ENCODE results near the gene SLC38A3. TPM values are rescaled to one million over a fixed set of nuclear protein-coding genes. Genes with fewer than 3 reads are reported as not detected.
"Not testable (repeated sequence)": the region's sequence is repeated elsewhere in the genome, so short reads cannot be mapped to it uniquely, and the experiment has no call there.

SLC38A3 gene
- total RNA-seq, 1 experiment from 2014 or later, result 16.8 TPM

- Mint-ChIP-seq H3K4me1 (ENCODE audit: low read depth, unreplicated experiment) (peaks cover 17% of the 10 kb centered on the region), H3K9me3 (ENCODE audit: unreplicated experiment) (no peaks in the 10 kb centered on the region), H3K4me3 (ENCODE audit: unreplicated experiment) (peak overlapping the region; percentile 63), H3K27ac (ENCODE audit: unreplicated experiment) (peak overlapping the region; percentile 17), H3K36me3 (ENCODE audit: insufficient read depth, unreplicated experiment) (peaks cover 31% of the 10 kb centered on the region), H3K27me3 (ENCODE audit: insufficient read depth, unreplicated experiment) (no peaks in the 10 kb centered on the region)
- intact Hi-C loops (cut with micrococcal nuclease; ENCODE audit: unreplicated experiment), result loop anchor here (1.0 kb wide), 2 partner anchors 12 to 63 kb away; no protein-coding TSS in a partner anchor
- Histone ChIP-seq H3K4me3 (ENCODE audit: low read depth, low read length) (peak overlapping the region; percentile 48; the same call in 1 of the 2 replicates), H3K27me3 (replicated peaks; ENCODE audit: control insufficient read depth, insufficient read depth, low read length) (no peaks in the 10 kb centered on the region), H3K36me3 (ENCODE audit: control insufficient read depth, insufficient read depth, low read length) (peaks cover 5% of the 10 kb centered on the region; the same call in 1 of the 2 replicates), H3K9me3 (no peaks in the 10 kb centered on the region), H3K4me1 (peaks cover 41% of the 10 kb centered on the region)
- TF ChIP-seq CTCF (IDR thresholded peaks at IDR 0.05; ENCODE audit: insufficient read depth in 1 of 2, low read depth in 1 of 2, low read length in 1 of 2, severe bottlenecking in 1 of 2, unreplicated experiment in 1 of 2), result no peak
- POLR2A ChIA-PET, result no interaction called here
- DNase-seq, result no peak
- CTCF ChIA-PET, result interaction anchor here (2.3 kb wide), 1 partner anchor 25 kb away, joined by 9 read pairs; the partner anchor contains the start of gene GNAI2
- BruUV-seq (replicated peaks), result no TSS peak
These were observed 55.9 kb downstream of the SLC38A3 start for GRCh38 chr3:50260942-50261441.

DNA sequence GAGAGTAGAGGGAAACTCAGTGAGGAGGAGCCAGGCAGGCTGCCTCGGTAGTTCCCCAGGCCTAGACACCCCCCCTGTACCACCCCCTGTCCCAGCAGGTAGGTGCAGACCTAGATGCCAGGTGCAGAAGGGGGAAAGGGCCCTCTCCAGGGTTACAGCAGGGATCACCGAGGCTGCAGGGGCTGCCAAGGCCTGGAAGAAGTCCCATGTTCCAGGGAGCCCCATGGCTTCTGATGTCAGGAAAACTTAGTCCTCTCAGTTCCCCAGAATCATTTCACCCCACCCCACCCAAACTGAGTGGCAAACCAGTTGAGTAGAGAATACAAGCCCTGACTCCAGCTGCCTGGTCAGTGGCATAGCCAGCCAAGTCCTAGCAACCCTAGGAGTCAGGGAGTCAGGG lies 56.4 kb downstream of the SLC38A3 start:
- peaks cover 31% of the 10 kb centered on the region for H3K36me3 Mint-ChIP-seq (ENCODE audit: insufficient read depth, unreplicated experiment)
- POLR2A ChIA-PET, result no interaction called here
- H3K4me1 ChIP-seq, result peaks cover 46% of the 10 kb centered on the region
- peak overlapping the region; percentile 17 for H3K27ac Mint-ChIP-seq (ENCODE audit: unreplicated experiment)
- H3K4me1 Mint-ChIP-seq (ENCODE audit: low read depth, unreplicated experiment), result peaks cover 19% of the 10 kb centered on the region
- BruUV-seq (replicated peaks), result TSS peak; percentile 22
- H3K36me3 ChIP-seq (ENCODE audit: control insufficient read depth, insufficient read depth, low read length), result peaks cover 4% of the 10 kb centered on the region; the same call in 1 of the 2 replicates
- TF ChIP-seq CTCF (IDR thresholded peaks at IDR 0.05; ENCODE audit: insufficient read depth in 1 of 2, low read depth in 1 of 2, low read length in 1 of 2, severe bottlenecking in 1 of 2, unreplicated experiment in 1 of 2), result no peak
- intact Hi-C loops (cut with micrococcal nuclease; ENCODE audit: unreplicated experiment), result no loop called here
- H3K4me3 ChIP-seq (ENCODE audit: low read depth, low read length), result no peak overlapping the region
- no peaks in the 10 kb centered on the region for H3K9me3 Mint-ChIP-seq (ENCODE audit: unreplicated experiment)
- H3K27me3 Mint-ChIP-seq (ENCODE audit: insufficient read depth, unreplicated experiment), result no peaks in the 10 kb centered on the region
- DNase-seq, result no peak
- H3K4me3 Mint-ChIP-seq (ENCODE audit: unreplicated experiment), result no peak overlapping the region
- H3K27me3 ChIP-seq (replicated peaks; ENCODE audit: control insufficient read depth, insufficient read depth, low read length), result no peaks in the 10 kb centered on the region
- CTCF ChIA-PET, result no interaction called here
- no peaks in the 10 kb centered on the region for H3K9me3 ChIP-seq

- intact Hi-C loops (cut with micrococcal nuclease; ENCODE audit: unreplicated experiment); POLR2A ChIA-PET; H3K4me3 ChIP-seq (ENCODE audit: low read depth, low read length); DNase-seq; H3K9me3 Mint-ChIP-seq (ENCODE audit: unreplicated experiment); CTCF ChIA-PET; BruUV-seq (replicated peaks); H3K4me3 Mint-ChIP-seq (ENCODE audit: unreplicated experiment); H3K27me3 ChIP-seq (replicated peaks; ENCODE audit: control insufficient read depth, insufficient read depth, low read length); H3K9me3 ChIP-seq; H3K36me3 ChIP-seq (ENCODE audit: control insufficient read depth, insufficient read depth, low read length); H3K27me3 Mint-ChIP-seq (ENCODE audit: insufficient read depth, unreplicated experiment): not testable (repeated sequence)
- Mint-ChIP-seq H3K27ac (ENCODE audit: unreplicated experiment) (peak overlapping the region; percentile 96), H3K4me1 (ENCODE audit: low read depth, unreplicated experiment) (peaks cover 19% of the 10 kb centered on the region), H3K36me3 (ENCODE audit: insufficient read depth, unreplicated experiment) (peaks cover 31% of the 10 kb centered on the region)
- H3K4me1 ChIP-seq, result peaks cover 49% of the 10 kb centered on the region
These were observed 57.1 kb downstream of the SLC38A3 start for GRCh38 chr3:50262200-50262599.
